Endothelial cell of umbilical vein (primary cell): ENCODE data around the gene PELI2. TPM values are rescaled to one million over a fixed set of nuclear protein-coding genes. Genes with fewer than 3 reads are reported as not detected.

Source experiments
- BruUV-seq: library from RNA; stranded (reverse); fragments of 400-500 nt; replicated peaks from 2 replicates; lab custom pipeline; 2021; lab: Mats Ljungman, UMichigan
- CTCF ChIA-PET: fragments of 300-600, 350-600 bp; sonication (Branson Sonifier 250); formaldehyde crosslinking; loops from one replicate; lab custom pipeline; 2021; ENCODE audit warnings: antibody characterized with exemption, inconsistent platforms; lab: Charles Lee
- POLR2A ChIA-PET: fragments of 300-600, 350-600 bp; sonication (Branson Sonifier 250); formaldehyde crosslinking; loops from one replicate; lab custom pipeline; 2021; ENCODE audit warnings: antibody characterized with exemption, inconsistent platforms; lab: Charles Lee
- DNase-seq: peaks from one replicate; pipeline ENCODE4 v3.0.0-alpha.2; 2011; ENCODE audit warnings: low read depth, low spot score
- FAIRE-seq: peaks from 2 replicates; lab custom pipeline; 2011; peaks lifted over from hg19 to GRCh38; lab: Jason Lieb, UNC
- H2AFZ ChIP-seq: 2 replicates; pipeline ENCODE4 v1.6.0; 2012; ENCODE audit warnings: low read depth, low read length, control low read depth, inconsistent platforms
- H3K27ac ChIP-seq: 2 replicates; pipeline ENCODE4 v1.5.1; 2011; ENCODE audit warnings: low read depth, mild to moderate bottlenecking, control low read depth, low read length, moderate library complexity; ENCODE audit not compliant: insufficient read depth
- H3K27me3 ChIP-seq, 2 experiments: 2 replicates each; pipeline versions ENCODE4 v1.6.0 to v1.6.1; 2011; ENCODE audit warnings: low read length in 2 of 2, mixed read lengths in 1 of 2; ENCODE audit not compliant: control insufficient read depth in 2 of 2, insufficient read depth in 2 of 2
- H3K36me3 ChIP-seq, 2 experiments: 2 replicates in 1 of 2; 3 replicates in 1 of 2; pipeline ENCODE4 v1.5.1; 2011; ENCODE audit warnings: low read length in 2 of 2, mild to moderate bottlenecking in 1 of 2, moderate library complexity in 1 of 2; ENCODE audit not compliant: control insufficient read depth in 2 of 2, insufficient read depth in 2 of 2; ENCODE audit errors: extremely low read depth in 1 of 2
- H3K4me1 ChIP-seq: 3 replicates; pipeline ENCODE4 v1.5.1; 2011; ENCODE audit warnings: mild to moderate bottlenecking, low read length; ENCODE audit not compliant: control insufficient read depth, insufficient read depth; ENCODE audit errors: extremely low read depth
- H3K4me2 ChIP-seq: 2 replicates; pipeline ENCODE4 v1.6.1; 2011; ENCODE audit warnings: low read length, control low read depth, mixed read lengths; ENCODE audit not compliant: insufficient read depth
- H3K4me3 ChIP-seq, 3 experiments: fragments of 200-600 bp in 1 of 3; sonication (generic), shearing (Covaris generic) in 1 of 3; replicated peaks in 1 of 3; 2 replicates each; pipeline ENCODE4 v1.5.1; 2011 to 2016; ENCODE audit warnings: control low read depth in 3 of 3, low read length in 3 of 3, mild to moderate bottlenecking in 2 of 3, inconsistent platforms in 1 of 3, low read depth in 1 of 3, moderate library complexity in 1 of 3; ENCODE audit not compliant: insufficient read depth in 1 of 3
- H3K79me2 ChIP-seq: 2 replicates; pipeline ENCODE4 v1.6.0; 2012; ENCODE audit warnings: low read length, inconsistent platforms; ENCODE audit not compliant: control insufficient read depth, insufficient read depth
- H3K9ac ChIP-seq: replicated peaks from 2 replicates; pipeline ENCODE3; 2011; ENCODE audit warnings: low read length, control low read depth; ENCODE audit not compliant: insufficient read depth; ENCODE audit errors: extremely low read depth
- H3K9me1 ChIP-seq: replicated peaks from 3 replicates; pipeline ENCODE4 v1.6.0; 2011; ENCODE audit warnings: mild to moderate bottlenecking, low read length; ENCODE audit not compliant: control insufficient read depth, insufficient read depth; ENCODE audit errors: extremely low read depth
- H3K9me3 ChIP-seq: replicated peaks from 2 replicates; pipeline ENCODE4 v1.5.1; 2012; ENCODE audit warnings: low read length, inconsistent platforms; ENCODE audit not compliant: control insufficient read depth, insufficient read depth
- H4K20me1 ChIP-seq: replicated peaks from 2 replicates; pipeline ENCODE3; 2011; ENCODE audit warnings: mild to moderate bottlenecking, low read length; ENCODE audit not compliant: control insufficient read depth, insufficient read depth; ENCODE audit errors: extremely low read depth
- CTCF ChIP-seq, 2 donors: IDR thresholded peaks; 1 replicate in 1 of 2; 2 replicates in 1 of 2; pipeline ENCODE4 v1.5.1; 2011; ENCODE audit warnings: low read length in 2 of 2, mild to moderate bottlenecking in 2 of 2, moderate library complexity in 2 of 2, control low read depth in 1 of 2, inconsistent platforms in 1 of 2, low read depth in 1 of 2; ENCODE audit not compliant: insufficient read depth in 1 of 2; ENCODE audit errors: extremely low read depth in 1 of 2
- EZH2 ChIP-seq: IDR thresholded peaks from 2 replicates; pipeline ENCODE4 v1.6.1; 2012; ENCODE audit warnings: borderline replicate concordance, low read depth, mild to moderate bottlenecking, moderate library complexity, low read length, inconsistent platforms; ENCODE audit not compliant: severe bottlenecking
- FOS ChIP-seq: IDR thresholded peaks from 2 replicates; pipeline ENCODE4 v1.6.1; 2011; ENCODE audit warnings: mild to moderate bottlenecking, low read length, moderate library complexity, borderline replicate concordance; ENCODE audit not compliant: insufficient read depth
- GATA2 ChIP-seq: IDR thresholded peaks from 2 replicates; pipeline ENCODE4 v1.7.0; 2011; ENCODE audit warnings: low read depth, mild to moderate bottlenecking, moderate library complexity, mixed read lengths, low read length; ENCODE audit not compliant: insufficient read length, insufficient read depth
- JUN ChIP-seq: IDR thresholded peaks from 2 replicates; pipeline ENCODE4 v1.6.1; 2011; ENCODE audit warnings: borderline replicate concordance, low read depth; ENCODE audit not compliant: insufficient read length, insufficient read depth
- MYC ChIP-seq: IDR thresholded peaks from one replicate; pipeline ENCODE4 v1.6.1; 2011; ENCODE audit warnings: mild to moderate bottlenecking, low read depth, low read length
- POLR2A ChIP-seq: IDR thresholded peaks from 2 replicates; pipeline ENCODE4 v1.6.1; 2012; ENCODE audit warnings: low read depth, mild to moderate bottlenecking, control low read depth, low read length
- POLR2AphosphoS5 ChIP-seq: IDR thresholded peaks from 2 replicates; pipeline ENCODE4 v1.6.1; 2012; ENCODE audit warnings: low read depth, mild to moderate bottlenecking, control low read depth, low read length, moderate library complexity; ENCODE audit not compliant: insufficient read depth
- dilution Hi-C: fragments of 300-500 bp; cut with MboI; formaldehyde crosslinking; loops from one replicate; pipeline ENCODE4 v1.15.0; 2019; ENCODE audit warnings: low sequenced_read_pairs; ENCODE audit not compliant: extremely low pct_ligation_motif_present
- intact Hi-C: fragments of 100-400 bp; cut with micrococcal nuclease; formaldehyde crosslinking; loops from one replicate; pipeline ENCODE4 v1.10.0; 2022
- polyA plus RNA-seq, 4 experiments: library from polyadenylated mRNA; depleted of rRNA in 3 of 4; stranded (reverse) in 3 of 4; unstranded in 1 of 4; fragments of >200 nt; gene quantifications; 2 replicates each; pipeline versions ENCODE4 v1.2.1 to v1.2.3, GENCODE V29; 2011 to 2012; ENCODE audit warnings: missing spikeins in 1 of 4
- total RNA-seq: library from RNA; stranded (reverse); gene quantifications from 2 replicates; pipeline ENCODE4 v1.2.3, GENCODE V29; 2021
- TF ChIP-seq, protein P1 (sequence below): IDR thresholded peaks from 2 replicates; pipeline ENCODE4 v1.6.1; 2011; ENCODE audit not compliant: insufficient read depth, insufficient read length

The PELI2 gene
- total and polyA plus RNA-seq, 2 donors (not counting 3 experiments of a cell fraction or from before 2014, with no cell fraction given) = 11.5 to 13.0 TPM

DNA sequence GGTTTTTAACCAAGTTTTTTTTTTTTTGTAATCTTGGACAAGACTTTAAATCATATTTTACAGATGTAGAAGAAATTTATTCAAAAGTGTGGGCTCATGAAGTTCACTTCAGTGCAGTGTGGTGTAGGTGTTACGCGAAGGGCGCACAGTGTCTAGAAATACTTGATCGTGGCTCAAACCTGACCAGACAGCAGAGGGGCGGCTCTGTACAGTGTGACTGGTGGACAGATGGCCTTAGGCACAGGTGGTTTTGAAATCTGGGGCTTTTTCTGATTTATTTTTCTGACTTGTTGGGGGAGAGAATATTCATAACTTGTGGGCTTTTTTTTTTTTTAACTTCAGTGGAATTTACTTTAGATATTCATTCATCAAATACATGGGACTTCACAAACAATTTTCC is 179.2 kb downstream of the PELI2 start:
- H3K4me3 ChIP-seq = no peak overlapping the region
- H3K36me3 ChIP-seq = peaks cover 0 to 4% of the 10 kb centered on the region in 2 experiments
- no peaks in the 10 kb centered on the region for H3K9me1 ChIP-seq
- H3K27me3 ChIP-seq = no peaks in the 10 kb centered on the region
- DNase-seq (no peak), FAIRE-seq (no peak)
- H2AFZ ChIP-seq = no peak overlapping the region
- H3K9me3 ChIP-seq = no peaks in the 10 kb centered on the region
- TF ChIP-seq GATA2 = no peak
- TF ChIP-seq, protein P1, sequence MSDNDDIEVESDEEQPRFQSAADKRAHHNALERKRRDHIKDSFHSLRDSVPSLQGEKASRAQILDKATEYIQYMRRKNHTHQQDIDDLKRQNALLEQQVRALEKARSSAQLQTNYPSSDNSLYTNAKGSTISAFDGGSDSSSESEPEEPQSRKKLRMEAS = no peak
- TF ChIP-seq MYC = no peak
- no peak for TF ChIP-seq EZH2
- no peak for TF ChIP-seq JUN
- no peak for TF ChIP-seq CTCF (IDR thresholded peaks at IDR 0.05; ENCODE audit: extremely low read depth in 1 of 2, insufficient read depth in 1 of 2, low read depth in 1 of 2, low read length in 2 of 2)
- TF ChIP-seq POLR2A = no peak
- TF ChIP-seq FOS = no peak
- TF ChIP-seq POLR2AphosphoS5 = no peak
- no peak overlapping the region for H3K27ac ChIP-seq
- no peak overlapping the region for H3K9ac ChIP-seq
- ChIA-PET CTCF (interaction anchor here (0.6 to 1.7 kb wide), 3 partner anchors 9 to 865 kb away, joined by 3 to 4 read pairs (median 4); no protein-coding TSS in a partner anchor), POLR2A (no interaction called here)
- no peak overlapping the region for H3K4me2 ChIP-seq
- no peaks in the 10 kb centered on the region for H4K20me1 ChIP-seq
- BruUV-seq = no TSS peak
- no peaks in the 10 kb centered on the region for H3K79me2 ChIP-seq
- intact Hi-C loops = no loop called here
- dilution Hi-C loops = no loop called here
- no peaks in the 10 kb centered on the region for H3K4me1 ChIP-seq
